ENCODE data around the gene ZNF653.

The ZNF653 gene, protein sequence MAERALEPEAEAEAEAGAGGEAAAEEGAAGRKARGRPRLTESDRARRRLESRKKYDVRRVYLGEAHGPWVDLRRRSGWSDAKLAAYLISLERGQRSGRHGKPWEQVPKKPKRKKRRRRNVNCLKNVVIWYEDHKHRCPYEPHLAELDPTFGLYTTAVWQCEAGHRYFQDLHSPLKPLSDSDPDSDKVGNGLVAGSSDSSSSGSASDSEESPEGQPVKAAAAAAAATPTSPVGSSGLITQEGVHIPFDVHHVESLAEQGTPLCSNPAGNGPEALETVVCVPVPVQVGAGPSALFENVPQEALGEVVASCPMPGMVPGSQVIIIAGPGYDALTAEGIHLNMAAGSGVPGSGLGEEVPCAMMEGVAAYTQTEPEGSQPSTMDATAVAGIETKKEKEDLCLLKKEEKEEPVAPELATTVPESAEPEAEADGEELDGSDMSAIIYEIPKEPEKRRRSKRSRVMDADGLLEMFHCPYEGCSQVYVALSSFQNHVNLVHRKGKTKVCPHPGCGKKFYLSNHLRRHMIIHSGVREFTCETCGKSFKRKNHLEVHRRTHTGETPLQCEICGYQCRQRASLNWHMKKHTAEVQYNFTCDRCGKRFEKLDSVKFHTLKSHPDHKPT

DNA sequence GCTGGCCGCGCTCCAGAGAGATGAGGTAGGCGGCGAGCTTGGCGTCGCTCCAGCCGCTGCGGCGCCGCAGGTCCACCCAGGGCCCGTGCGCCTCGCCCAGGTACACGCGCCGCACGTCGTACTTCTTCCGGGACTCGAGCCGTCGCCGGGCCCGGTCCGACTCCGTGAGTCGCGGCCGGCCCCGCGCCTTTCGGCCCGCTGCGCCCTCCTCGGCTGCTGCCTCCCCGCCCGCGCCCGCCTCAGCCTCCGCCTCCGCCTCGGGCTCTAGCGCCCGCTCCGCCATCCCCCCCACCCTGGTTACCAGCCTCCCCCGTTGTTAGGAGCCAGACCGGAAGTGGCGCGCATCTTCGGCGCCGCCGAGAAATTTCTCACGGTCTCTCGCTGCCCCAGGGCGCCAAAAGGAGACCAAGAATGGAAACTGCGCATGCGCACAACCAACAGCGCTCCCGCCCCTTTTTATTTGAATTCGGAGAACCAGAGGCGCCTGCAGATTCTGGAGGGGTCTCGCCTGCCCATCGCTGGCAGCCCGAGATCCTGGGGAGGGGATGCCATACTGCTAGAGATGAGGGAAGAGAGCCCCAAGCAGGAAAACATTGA lies at the start of gene ZNF653:
ZNF653 (minus strand) TSS at position 336 of the 597 bp plus-strand sequence; CDS start at position 283, 53 bp downstream.
- H3K36me3 Mint-ChIP-seq (ENCODE audit: low read depth): peaks cover 9% of the 10 kb centered on the region
- peak within 1 kb of the TSS; percentile 93 for H3K27ac Mint-ChIP-seq
- peaks cover 20% of the 10 kb centered on the region for H3K4me1 Mint-ChIP-seq (ENCODE audit: low read depth)
- no peaks in the 10 kb centered on the region for H3K9me3 Mint-ChIP-seq
- peak within 1 kb of the TSS; percentile 85 for H3K4me3 Mint-ChIP-seq
- H3K27me3 Mint-ChIP-seq (ENCODE audit: low read depth): no peaks in the 10 kb centered on the region

DNA sequence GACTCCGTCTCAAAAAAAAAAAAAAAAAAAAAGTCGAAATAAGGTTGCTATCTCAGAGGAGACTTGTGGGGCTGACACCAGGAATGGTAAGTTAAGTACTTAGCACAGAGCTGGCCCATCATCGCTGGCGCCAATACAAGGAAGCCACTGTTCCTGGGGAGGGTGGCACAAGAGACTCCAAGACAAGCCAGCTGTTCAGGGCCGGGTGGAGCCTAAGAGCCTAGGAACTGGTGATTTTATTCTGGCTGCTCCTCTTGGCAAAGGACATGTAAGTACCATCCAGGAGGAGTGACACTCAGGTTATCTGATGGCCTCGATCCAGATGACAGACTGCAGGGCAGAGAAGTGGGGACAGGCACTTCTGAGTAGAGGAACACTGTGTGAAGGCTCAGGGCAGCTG lies 49.6 kb upstream of the ZNF653 start:
- Mint-ChIP-seq H3K4me1 (ENCODE audit: low read depth) (peaks cover 21% of the 10 kb centered on the region), H3K27me3 (ENCODE audit: low read depth) (no peaks in the 10 kb centered on the region), H3K4me3 (no peak overlapping the region), H3K36me3 (ENCODE audit: low read depth) (peaks cover 15% of the 10 kb centered on the region), H3K27ac (no peak overlapping the region), H3K9me3 (no peaks in the 10 kb centered on the region)

DNA sequence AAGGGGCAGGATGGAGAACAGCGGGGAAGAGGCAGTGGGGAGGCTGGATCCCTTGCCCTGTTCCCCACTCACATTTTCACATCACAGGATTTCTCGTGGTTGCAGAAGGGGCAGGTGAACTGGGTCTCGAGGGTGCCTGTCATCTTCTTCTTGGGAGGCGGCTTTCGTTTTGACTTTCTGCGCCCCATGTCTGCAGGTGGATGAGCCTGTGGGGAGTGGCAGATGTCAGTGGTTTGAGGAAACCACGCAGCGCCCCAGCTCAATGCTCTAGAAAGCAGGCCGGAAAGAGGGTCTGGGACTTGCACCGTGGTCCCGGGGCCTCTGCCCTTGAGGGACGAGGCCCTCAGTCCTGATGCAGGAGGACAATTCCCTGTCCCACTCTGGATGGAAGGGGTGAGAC lies 48.5 kb upstream of the ZNF653 start:
- H3K4me3 Mint-ChIP-seq: peak overlapping the region; percentile 7
- H3K27ac Mint-ChIP-seq: peak overlapping the region; percentile 10
- H3K36me3 Mint-ChIP-seq (ENCODE audit: low read depth): peaks cover 14% of the 10 kb centered on the region
- no peaks in the 10 kb centered on the region for H3K9me3 Mint-ChIP-seq
- H3K27me3 Mint-ChIP-seq (ENCODE audit: low read depth): no peaks in the 10 kb centered on the region
- H3K4me1 Mint-ChIP-seq (ENCODE audit: low read depth): peaks cover 17% of the 10 kb centered on the region

DNA sequence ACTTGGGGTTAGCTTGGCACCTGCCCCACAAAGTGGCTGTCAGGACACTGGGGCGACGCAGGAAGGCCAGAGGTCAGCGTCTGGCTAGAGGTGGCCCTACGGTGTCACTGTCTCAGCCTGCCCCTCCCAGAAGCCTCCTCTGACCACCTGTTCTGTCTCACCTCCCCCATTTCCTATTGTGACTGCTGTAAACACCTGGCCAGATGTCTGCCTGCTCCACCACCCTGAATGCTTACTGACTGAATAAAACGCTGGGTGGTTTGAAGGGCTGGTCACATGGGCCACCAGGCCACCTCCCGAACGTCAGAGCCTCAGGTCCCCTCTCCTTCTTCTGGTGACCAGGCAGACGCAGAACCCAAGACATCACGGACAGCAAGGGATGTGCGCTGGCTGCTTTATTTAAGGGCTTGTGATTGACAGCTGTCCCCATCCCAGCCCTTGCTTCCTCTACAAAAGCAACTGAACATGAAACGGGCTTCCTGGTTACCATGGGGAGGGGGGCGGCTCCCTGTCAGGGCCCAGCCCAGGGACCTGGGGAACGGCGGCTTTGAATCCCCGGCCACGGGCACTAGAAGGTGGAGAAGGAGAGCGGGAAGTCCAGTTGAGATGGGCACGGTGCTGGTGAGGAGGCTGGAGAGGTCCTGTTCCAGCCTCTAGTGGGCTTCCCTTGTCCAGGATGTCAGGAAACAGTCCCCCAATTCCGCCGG lies 47.2 kb upstream of the ZNF653 start:
- no peaks in the 10 kb centered on the region for H3K27me3 Mint-ChIP-seq (ENCODE audit: low read depth)
- no peak overlapping the region for H3K4me3 Mint-ChIP-seq
- H3K36me3 Mint-ChIP-seq (ENCODE audit: low read depth): peaks cover 12% of the 10 kb centered on the region
- H3K4me1 Mint-ChIP-seq (ENCODE audit: low read depth): peaks cover 11% of the 10 kb centered on the region
- no peak overlapping the region for H3K27ac Mint-ChIP-seq
- H3K9me3 Mint-ChIP-seq: no peaks in the 10 kb centered on the region

DNA sequence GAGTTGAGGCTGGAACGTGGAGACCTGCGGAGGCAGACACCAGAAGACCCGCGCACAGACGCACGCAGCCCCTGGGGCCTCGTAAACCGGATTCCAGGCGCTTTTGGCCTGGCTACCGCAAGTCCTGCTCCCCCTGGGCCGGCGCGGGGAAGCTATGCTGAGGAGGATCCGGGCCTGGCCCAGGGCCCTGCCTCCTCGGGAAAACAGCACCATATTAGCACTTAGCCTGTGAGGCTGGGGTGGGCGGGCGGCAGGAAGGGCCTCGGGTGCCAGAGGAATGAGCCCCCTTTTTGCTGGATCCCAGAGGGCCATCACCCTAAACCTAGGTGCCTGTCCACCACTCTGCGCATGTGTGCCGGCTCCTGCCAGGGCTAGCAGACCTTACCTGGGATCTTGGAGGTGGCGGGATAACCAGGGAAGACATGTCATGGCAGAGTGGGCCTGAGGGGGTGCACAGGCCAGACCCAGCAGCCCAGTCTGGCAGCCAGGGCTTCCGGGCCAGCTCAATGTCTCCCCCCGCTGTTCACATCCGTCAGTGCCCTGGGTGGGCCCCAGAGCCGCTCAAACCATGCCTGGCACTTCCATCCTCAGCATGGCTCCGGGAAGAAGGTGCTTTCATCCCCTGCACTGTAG lies 46.1 kb upstream of the ZNF653 start:
- H3K36me3 Mint-ChIP-seq (ENCODE audit: low read depth): peaks cover 7% of the 10 kb centered on the region
- peaks cover 5% of the 10 kb centered on the region for H3K4me1 Mint-ChIP-seq (ENCODE audit: low read depth)
- no peaks in the 10 kb centered on the region for H3K27me3 Mint-ChIP-seq (ENCODE audit: low read depth)
- no peak overlapping the region for H3K27ac Mint-ChIP-seq
- H3K9me3 Mint-ChIP-seq: no peaks in the 10 kb centered on the region
- no peak overlapping the region for H3K4me3 Mint-ChIP-seq

DNA sequence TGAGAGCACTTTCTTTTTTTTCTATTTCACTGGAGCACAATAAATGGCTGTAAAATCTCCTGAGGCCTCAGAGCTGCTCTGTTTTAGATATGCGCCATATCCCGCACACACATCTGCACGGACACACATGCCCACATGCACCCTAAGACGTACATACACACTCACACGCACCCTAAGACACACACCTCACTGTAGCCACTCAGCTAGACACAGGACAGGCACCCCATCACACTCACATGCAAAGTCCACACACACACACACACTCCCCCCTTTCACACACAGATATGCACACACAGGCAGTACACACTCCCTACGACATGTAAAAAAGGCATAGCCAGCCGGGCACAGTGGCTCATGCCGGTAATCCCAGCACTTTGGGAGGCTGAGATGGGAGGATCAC lies 44.6 kb upstream of the ZNF653 start:
- no peak overlapping the region for H3K27ac Mint-ChIP-seq
- H3K9me3 Mint-ChIP-seq: no peaks in the 10 kb centered on the region
- no peaks in the 10 kb centered on the region for H3K27me3 Mint-ChIP-seq (ENCODE audit: low read depth)
- H3K36me3 Mint-ChIP-seq (ENCODE audit: low read depth): peaks cover 5% of the 10 kb centered on the region
- H3K4me1 Mint-ChIP-seq (ENCODE audit: low read depth): peaks cover under 1% of the 10 kb centered on the region
- no peak overlapping the region for H3K4me3 Mint-ChIP-seq

DNA sequence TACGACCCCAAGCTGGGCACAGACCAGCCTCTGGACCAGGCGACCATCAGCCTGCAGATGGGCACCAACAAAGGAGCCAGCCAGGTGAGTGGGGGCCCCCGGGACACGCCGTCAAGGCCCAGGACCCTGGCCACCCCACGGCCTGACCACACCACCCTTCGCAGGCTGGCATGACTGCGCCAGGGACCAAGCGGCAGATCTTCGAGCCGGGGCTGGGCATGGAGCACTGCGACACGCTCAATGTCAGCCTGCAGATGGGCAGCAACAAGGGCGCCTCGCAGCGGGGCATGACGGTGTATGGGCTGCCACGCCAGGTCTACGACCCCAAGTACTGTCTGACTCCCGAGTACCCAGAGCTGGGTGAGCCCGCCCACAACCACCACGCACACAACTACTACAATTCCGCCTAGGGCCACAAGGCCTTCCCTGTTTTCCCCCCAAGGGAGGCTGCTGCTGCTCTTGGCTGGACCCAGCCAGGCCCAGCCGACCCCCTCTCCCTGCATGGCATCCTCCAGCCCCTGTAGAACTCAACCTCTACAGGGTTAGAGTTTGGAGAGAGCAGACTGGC lies 43.8 kb upstream of the ZNF653 start:
- H3K9me3 Mint-ChIP-seq: no peaks in the 10 kb centered on the region
- H3K36me3 Mint-ChIP-seq (ENCODE audit: low read depth): peaks cover 5% of the 10 kb centered on the region
- no peaks in the 10 kb centered on the region for H3K27me3 Mint-ChIP-seq (ENCODE audit: low read depth)
- H3K4me3 Mint-ChIP-seq: no peak overlapping the region
- H3K27ac Mint-ChIP-seq: no peak overlapping the region
- peaks cover 2% of the 10 kb centered on the region for H3K4me1 Mint-ChIP-seq (ENCODE audit: low read depth)

DNA sequence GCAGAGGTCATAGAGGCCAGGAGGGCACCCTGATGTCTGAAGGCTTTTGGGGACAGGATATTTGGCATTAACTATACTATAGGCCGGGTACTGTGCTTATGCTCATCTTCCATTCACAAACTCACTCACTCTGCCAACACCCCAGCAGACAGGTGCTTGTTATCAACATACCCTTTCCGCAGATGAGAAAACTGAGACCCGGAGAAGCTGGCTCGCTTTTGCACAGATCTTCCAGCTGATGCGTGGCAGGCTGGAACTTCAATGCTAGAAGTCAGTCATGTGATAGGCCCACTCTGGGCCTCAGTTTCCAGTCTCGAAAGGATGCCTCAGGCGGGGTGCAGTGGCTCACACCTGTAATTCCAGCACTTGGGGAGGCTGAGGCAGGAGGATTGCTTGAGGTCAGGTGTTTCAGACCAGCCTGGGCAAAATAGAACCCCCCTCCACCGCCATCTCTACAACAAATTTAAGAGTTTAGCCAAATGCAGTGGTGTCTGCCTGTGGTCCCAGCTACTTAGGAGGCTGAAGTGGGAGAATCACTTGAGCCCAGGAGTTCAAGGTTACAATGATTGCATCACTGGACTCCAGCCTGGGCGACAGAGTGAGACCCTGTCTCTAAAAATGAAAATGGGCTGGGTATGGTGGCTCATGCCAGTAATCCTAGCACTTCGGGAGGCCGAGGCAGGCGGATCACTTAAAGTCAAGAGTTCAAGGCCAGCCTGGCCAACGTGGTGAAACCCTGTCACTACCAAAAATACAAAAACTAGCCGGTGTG lies 42.5 kb upstream of the ZNF653 start:
- no peaks in the 10 kb centered on the region for H3K9me3 Mint-ChIP-seq
- peaks cover 2% of the 10 kb centered on the region for H3K4me1 Mint-ChIP-seq (ENCODE audit: low read depth)
- H3K36me3 Mint-ChIP-seq (ENCODE audit: low read depth): no peaks in the 10 kb centered on the region
- no peak overlapping the region for H3K4me3 Mint-ChIP-seq
- no peaks in the 10 kb centered on the region for H3K27me3 Mint-ChIP-seq (ENCODE audit: low read depth)
- H3K27ac Mint-ChIP-seq: no peak overlapping the region

DNA sequence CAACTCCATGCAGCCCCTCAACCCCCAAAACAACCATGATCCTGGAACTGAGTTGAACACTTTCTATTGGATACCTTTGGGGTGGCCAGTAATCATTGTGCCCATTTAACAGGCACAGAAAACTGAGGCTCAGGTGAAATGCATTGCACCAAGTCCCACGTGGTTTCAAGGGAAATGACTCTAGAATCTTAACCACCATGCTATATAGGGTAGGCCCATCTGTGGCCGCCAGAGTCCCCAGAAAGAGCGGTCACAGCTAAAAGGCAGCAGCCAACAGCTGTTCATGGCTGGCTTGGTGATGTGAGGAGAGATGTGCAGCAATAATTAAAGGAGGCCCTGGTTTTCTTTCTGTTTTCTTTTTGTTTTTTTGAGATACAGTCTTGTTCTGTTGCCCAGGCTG lies 35.6 kb upstream of the ZNF653 start:
- Mint-ChIP-seq H3K27me3 (ENCODE audit: low read depth) (peaks cover 22% of the 10 kb centered on the region), H3K27ac (no peak overlapping the region), H3K4me3 (no peak overlapping the region), H3K4me1 (ENCODE audit: low read depth) (peaks cover 10% of the 10 kb centered on the region), H3K9me3 (no peaks in the 10 kb centered on the region), H3K36me3 (ENCODE audit: low read depth) (no peaks in the 10 kb centered on the region)

DNA sequence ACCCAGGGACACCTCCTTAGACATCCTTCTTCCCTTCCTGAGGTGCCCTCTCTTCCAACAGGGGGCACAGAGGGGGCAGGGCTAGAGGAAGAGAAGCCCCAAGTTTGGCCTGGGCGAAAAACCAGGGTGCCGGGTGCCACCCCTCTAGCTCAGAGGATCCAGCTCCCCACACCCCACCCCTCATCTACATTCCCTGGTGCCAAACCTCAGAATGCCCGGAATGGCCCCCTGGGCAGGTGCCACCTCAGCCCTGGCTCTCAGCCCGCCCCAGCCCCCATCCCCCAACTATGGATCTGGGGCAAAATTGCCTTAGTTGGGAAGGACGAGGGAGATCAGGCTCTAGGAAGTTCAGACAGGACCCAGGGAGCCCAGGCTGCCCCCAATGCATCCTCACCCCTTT lies 35.0 kb upstream of the ZNF653 start:
- Mint-ChIP-seq H3K4me1 (ENCODE audit: low read depth) (peaks cover 11% of the 10 kb centered on the region), H3K4me3 (no peak overlapping the region), H3K27me3 (ENCODE audit: low read depth) (peaks cover 22% of the 10 kb centered on the region), H3K9me3 (no peaks in the 10 kb centered on the region), H3K36me3 (ENCODE audit: low read depth) (no peaks in the 10 kb centered on the region), H3K27ac (no peak overlapping the region)

DNA sequence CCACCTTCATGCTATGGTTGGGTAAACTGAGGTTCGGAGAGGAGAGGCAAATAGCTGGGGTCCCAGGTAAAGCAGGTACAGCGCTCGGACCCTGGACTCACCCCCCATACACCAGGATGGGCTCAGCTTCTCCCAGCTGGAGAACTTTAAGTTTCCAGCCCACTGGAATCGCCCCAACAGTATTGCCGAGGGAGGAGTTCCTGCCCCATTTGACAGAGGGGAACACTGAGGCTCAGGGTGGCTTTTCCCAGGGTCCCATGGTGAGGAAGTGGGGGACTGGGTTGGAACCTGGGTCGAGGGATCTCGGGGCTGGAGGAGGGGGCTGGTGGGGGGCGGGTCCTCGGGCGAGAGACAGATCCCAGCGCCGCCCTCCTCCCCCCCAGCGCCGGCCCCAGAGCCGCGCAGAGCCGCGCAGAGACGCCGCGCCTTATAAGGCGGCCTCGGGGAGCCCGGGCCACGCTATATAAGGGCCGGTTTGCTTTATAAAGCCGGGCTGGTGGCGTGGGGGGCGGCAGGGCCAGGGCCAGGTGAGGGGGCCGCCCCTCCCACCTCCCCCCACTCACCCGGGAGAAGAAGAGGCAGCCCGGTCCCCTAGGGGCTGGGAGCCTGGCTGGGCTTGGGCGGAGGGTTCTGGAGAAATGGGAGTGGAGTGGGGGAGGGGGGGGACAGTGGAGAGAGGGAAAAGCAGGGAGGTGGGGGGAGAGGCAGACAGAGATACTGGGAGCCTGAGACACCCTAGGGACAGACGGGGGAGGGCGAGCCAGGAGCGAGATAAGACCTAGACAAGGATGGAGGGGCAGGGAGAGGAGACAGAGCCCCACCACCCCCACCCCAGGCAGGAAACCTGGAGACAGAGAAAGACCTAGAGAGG lies 34.1 kb upstream of the ZNF653 start:
- H3K27ac Mint-ChIP-seq: no peak overlapping the region
- peaks cover 22% of the 10 kb centered on the region for H3K27me3 Mint-ChIP-seq (ENCODE audit: low read depth)
- no peaks in the 10 kb centered on the region for H3K9me3 Mint-ChIP-seq
- H3K36me3 Mint-ChIP-seq (ENCODE audit: low read depth): no peaks in the 10 kb centered on the region
- H3K4me3 Mint-ChIP-seq: no peak overlapping the region
- peaks cover 11% of the 10 kb centered on the region for H3K4me1 Mint-ChIP-seq (ENCODE audit: low read depth)

DNA sequence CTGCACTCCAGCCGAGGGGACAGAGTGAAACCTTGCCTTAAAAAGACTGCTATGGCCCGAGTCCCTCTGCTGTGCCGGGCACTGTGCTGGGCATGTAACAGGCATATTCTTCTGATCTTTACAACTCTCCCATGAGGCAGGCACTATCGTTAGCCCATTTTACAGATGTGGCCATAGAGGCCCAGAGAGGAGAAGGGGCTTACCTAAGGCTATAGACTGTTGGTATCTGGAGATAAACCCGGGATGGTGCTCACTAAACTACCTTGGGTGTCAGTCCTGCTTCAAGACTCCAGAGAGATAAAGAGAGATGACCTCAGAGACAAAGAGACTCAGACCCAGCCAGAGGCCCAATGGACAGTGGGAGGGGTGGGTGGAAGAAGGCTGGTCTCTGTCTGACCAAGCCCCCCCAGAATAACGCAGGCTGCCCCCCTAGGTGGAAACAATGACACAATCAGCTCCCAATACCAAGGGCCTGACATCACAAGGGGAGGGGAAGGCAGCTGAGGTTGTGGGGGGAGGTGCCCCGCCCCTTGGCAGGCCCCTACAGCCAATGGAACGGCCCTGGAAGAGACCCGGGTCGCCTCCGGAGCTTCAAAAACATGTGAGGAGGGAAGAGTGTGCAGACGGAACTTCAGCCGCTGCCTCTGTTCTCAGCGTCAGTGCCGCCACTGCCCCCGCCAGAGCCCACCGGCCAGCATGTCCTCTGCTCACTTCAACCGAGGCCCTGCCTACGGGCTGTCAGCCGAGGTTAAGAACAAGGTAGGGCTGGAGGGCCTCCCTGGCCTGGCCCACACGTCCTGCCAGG lies 32.8 kb upstream of the ZNF653 start, which contains the start of gene CNN1:
CNN1 (plus strand) TSS at position 620 of the 805 bp plus-strand sequence; CDS start at position 697, 77 bp downstream.
- Mint-ChIP-seq H3K4me3 (no peak within 1 kb of the TSS), H3K27me3 (ENCODE audit: low read depth) (peaks cover 29% of the 10 kb centered on the region), H3K4me1 (ENCODE audit: low read depth) (peaks cover 15% of the 10 kb centered on the region), H3K36me3 (ENCODE audit: low read depth) (no peaks in the 10 kb centered on the region), H3K27ac (no peak within 1 kb of the TSS), H3K9me3 (no peaks in the 10 kb centered on the region)
